Left renal cortex interstitium (tissue), 4 donors: ENCODE data around the gene RPUSD1. TPM values are rescaled to one million over a fixed set of nuclear protein-coding genes. Genes with fewer than 3 reads are reported as not detected.
"Not testable (repeated sequence)": the region's sequence is repeated elsewhere in the genome, so short reads cannot be mapped to it uniquely, and the experiment has no call there.

ENCODE experiments used
- DNase-seq, 4 donors: peaks; one replicate each; pipeline ENCODE4 v3.0.0-alpha.2; 2013; ENCODE audit warnings: low read depth in 4 of 4, low spot score in 2 of 4, missing footprints in 1 of 4
- polyA plus RNA-seq, 4 donors: library from polyadenylated mRNA; unstranded; fragments of 120-200 nt; gene quantifications; one replicate each; pipeline ENCODE4 v1.2.1, GENCODE V29; 2013; ENCODE audit not compliant: insufficient read length in 4 of 4

Gene RPUSD1
- polyA plus RNA-seq: 10 to 100 TPM in 3 of 4 donors, 1 to 10 TPM in 1; 9.7 to 18.5 (median 16.5) TPM

GRCh38 chr16:787978-788398 lies at the start of gene RPUSD1:
TSS of gene RPUSD1 (minus strand) at chr16:788381. CDS start at chr16:787737, 644 bp downstream.
- no peak for DNase-seq

DNA sequence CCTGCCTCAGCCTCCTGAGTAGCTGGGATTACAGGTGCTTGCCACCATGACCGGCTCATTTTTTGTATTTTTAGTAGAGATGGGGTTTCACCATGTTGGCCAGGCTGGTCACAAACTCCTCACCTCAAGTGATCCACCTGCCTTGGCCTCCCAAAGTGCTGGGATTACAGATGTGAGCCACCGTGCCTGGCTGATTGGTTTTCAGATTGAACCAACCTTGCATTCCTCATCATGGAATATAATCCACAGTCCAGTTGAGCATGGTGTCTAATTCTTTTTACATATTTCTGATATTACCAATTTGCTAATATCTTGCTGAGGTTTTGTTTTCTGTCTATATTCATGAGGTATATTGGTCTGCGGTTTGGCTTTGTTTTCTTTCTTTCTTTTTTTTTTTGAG lies 48.6 kb upstream of the RPUSD1 start:
- not testable (repeated sequence) for DNase-seq

- no peak for DNase-seq
Measured at GRCh38 chr16:836221-836620, 48.0 kb upstream of the RPUSD1 start.

- DNase-seq: no peak
Measured at GRCh38 chr16:835373-835772, 47.2 kb upstream of the RPUSD1 start.

DNA sequence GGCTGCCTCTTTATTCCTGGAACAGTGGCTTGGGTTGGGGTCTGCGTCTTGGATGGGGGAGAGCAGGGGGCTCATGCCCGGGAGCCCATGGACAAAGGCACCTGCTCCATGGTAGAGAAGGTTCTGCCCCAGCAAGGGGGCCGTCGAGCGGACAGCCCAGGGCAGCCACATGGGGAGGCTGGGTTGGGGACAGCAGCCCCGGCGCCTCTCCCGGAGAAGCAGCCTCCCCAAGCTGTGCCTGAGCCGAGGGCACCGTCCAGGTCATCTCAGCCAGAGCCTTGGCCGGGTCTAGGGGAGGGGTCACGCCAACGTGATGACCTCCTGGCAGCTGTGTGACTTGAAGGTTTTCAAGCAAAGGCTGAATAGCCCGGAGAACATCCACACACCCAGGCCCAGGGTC lies 45.2 kb upstream of the RPUSD1 start:
- DNase-seq: no peak

- no peak for DNase-seq
Measured at GRCh38 chr16:832652-833336, 44.6 kb upstream of the RPUSD1 start.

DNA sequence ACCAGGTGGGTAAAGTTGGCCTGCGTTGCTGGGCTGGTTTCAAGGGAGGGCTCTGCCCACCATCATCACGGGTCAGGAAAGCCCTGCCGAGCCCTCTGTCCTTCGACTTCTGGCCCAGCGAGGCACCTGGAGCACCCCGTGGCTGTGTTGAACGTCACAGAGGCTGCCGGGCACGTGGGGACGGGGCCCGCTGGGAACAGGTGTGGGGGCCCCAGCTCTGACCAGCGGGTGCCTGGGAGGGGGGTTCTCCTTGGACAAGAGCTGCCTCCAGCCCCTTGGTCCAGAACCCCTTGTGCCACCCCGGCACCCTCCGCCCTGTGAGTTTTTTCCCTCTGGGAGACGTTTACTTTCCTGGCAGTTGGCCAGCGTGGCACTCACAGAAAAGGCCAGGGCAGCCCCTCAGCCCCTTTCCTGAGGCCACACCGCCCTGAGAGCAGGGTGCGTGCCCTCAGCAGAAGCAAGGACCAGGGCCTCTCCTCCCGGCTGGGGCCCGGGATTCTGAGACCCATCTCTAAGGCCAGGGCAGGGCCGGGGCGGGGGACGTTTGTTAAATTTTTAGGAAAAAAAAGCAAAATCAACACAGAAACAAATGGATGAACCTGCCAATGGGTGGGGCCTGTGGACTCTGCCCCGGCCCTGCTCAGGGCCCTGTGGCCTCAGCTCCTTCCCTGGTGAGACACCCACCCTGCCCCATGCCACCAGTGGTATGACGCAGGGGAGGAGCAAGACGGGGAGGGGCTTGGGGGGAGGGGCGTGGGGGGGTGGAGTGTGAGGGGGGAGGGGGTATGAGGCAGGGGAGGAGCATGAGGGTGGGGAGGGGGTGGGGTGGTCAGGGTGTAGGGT lies 43.6 kb upstream of the RPUSD1 start:
- no peak for DNase-seq

GRCh38 chr16:830871-831570 lies 42.8 kb upstream of the RPUSD1 start:
- no peak for DNase-seq

DNA sequence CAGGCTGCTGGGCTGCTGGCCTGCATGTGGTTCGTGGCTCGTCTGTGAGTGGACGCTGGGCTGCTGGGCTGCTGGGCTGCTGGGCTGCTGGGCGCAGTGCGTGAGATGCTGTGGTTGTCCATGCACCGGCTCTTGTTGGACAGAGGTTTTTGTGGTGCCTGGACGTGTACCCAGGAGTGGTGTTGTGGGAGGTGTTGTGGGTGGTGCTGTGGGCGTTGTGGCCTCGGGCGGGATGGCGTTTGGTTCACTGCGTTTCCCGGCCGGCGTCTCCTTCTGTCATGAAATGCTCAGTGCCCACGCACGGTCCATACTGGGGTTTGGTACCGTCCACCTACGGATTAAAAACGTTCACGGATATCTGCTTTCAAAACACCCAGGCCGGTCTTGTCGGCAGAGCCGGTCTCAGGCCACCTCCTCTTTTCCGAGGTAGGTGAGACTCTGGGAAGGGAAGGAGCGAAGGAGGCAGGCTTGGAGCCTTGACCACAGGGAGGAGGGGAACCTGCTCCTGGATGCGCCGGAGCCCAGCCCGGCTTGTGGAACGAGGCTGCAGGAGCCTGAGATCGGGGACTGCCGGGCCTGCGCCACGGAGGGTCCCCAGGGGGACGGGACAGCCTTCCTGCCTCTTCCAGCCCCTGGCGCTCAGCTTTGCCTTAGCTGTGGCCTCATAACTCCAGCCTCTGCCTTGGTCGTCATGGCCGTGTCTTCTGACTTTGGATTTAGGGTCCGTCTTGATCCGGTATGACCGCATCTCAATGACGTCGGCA lies 42.1 kb upstream of the RPUSD1 start:
- no peak for DNase-seq

- DNase-seq: no peak
Measured at GRCh38 chr16:828891-829290, 40.7 kb upstream of the RPUSD1 start.

DNA sequence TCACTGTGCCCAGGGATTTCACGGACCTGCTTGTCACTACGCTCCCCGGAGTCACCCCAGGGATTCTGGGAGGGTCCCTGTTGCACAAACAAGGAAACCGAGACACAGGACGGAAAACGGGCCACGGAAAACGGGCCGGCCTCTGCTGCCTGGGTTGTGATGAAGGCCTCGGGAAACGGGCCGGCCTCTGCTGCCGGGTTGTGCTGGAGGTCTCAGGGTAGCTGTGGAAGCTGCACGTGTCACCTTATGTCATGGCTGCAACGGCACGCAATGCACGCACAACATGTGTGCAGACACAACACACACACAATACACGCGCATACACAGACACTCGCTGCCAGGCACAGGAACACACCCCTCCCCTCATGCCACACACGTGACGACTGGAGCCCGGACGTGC lies 39.3 kb upstream of the RPUSD1 start:
- DNase-seq: no peak

- no peak for DNase-seq
Measured at GRCh38 chr16:825341-826061, 37.3 kb upstream of the RPUSD1 start.

GRCh38 chr16:824601-825000 lies 36.4 kb upstream of the RPUSD1 start:
- DNase-seq: no peak

GRCh38 chr16:824194-824593 lies 36.0 kb upstream of the RPUSD1 start:
- DNase-seq: no peak

- DNase-seq: no peak
Measured at GRCh38 chr16:822909-823297, 34.7 kb upstream of the RPUSD1 start.

DNA sequence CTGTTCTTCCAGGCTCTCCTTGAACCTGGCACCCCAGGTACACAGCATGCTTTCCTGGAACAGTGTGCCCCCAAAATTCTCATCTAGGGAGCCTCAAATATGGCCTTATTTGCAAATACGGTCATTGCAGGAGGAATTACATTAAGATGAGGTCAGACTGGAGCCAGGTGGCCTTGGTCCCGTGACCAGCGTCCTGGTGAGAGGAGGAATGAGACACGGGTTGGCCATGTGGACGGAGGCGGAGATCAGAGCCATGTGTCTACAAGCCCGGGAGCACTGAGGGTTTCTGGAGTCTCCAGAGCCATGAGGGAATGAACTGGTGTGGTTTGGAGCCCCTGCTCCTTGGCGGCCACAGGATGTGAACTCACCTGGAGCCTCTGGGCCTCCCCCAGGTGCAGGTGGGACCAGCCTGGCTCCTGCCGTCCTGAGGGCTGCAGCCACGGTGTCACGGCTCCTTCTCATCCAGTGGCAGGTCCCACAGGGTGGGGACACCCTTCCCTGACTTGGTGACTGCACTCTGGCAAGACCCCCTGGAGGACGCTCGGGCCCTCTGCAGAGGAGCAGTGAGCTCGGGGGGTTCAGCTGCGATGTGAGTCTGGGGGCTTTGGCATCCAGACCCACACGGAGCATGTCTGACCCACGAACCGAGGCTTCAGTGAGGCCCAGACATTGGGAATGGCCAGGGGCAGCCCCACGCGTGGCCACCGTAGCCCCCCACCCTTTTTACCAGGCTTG lies 34.2 kb upstream of the RPUSD1 start:
- DNase-seq: no peak

DNA sequence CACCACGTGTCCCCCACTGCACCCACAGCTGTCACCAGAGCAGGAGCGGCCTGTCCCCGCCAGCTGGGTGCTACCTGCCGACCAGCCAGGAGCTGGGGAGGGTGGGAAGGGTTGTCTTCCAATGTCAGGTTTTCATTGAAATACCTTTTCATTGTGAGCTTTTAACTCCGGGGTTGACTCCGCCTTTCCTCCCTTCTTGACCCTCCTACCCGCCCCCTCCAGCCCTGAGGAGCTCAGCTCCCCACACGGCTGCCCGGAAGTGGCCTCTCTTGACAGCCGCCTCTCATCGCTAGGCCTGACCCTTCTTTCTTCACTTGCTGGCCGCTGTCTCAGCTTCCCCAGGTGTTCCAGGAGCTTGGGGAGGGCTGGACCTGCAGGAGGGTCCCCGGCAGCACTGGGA lies 33.6 kb upstream of the RPUSD1 start:
- DNase-seq: no peak

DNA sequence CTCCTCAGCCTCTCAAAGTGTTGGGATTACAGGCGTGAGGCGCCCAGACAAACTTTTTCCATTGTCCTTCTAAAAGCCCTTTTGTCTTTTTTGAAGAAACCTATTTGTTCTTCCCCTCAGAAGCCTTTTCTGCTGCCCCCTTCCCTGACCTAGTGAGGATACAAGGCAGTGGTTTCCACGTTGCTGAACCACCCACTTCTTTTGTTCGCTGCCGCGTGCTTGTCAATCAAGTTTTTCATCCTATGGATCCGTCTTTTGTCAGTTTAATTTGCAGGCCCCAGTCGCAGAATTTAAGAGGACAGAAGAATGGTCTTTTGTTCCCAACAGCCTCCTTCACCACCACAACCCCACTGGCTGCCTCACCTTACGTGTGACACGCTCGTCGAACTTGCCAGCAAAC lies 32.6 kb upstream of the RPUSD1 start:
- no peak for DNase-seq

DNA sequence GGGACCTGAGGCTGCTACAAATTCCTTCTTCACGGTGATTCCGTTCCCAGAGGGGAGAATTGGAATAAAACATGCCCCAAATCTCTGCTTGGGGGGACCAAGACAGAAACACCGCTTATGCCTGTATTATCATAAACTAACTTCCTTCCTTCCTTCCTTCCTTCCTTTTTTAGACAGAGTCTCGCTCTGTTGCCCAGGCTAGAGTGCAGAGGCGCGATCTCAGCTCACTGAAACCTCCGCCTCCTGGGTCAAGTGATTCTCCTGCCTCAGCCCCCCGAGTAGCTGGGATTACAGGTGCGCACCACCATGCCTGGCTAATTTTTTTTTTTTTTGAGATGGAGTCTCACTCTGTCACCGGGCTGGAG lies 31.8 kb upstream of the RPUSD1 start:
- DNase-seq: not testable (repeated sequence)
